ENCODE data around the gene KLF12.

The KLF12 gene

GRCh38 chr13:74103970-74104555 is 30.1 kb downstream of the KLF12 start:
- no peak for DNase-seq (ENCODE audit: low read depth)

- DNase-seq (ENCODE audit: low read depth), result no peak
Measured at GRCh38 chr13:74103196-74103595, 31.0 kb downstream of the KLF12 start.

- DNase-seq (ENCODE audit: low read depth), result no peak
Measured at GRCh38 chr13:74102691-74103090, 31.5 kb downstream of the KLF12 start.

GRCh38 chr13:74101436-74101835 is 32.8 kb downstream of the KLF12 start:
- no peak for DNase-seq (ENCODE audit: low read depth)

- no peak for DNase-seq (ENCODE audit: low read depth)
Measured at GRCh38 chr13:74098077-74098476, 36.1 kb downstream of the KLF12 start.

GRCh38 chr13:74097116-74097515 is 37.1 kb downstream of the KLF12 start:
- DNase-seq (ENCODE audit: low read depth), result no peak

- no peak for DNase-seq (ENCODE audit: low read depth)
Measured at GRCh38 chr13:74093691-74094090, 40.5 kb downstream of the KLF12 start.

- DNase-seq (ENCODE audit: low read depth), result no peak
Measured at GRCh38 chr13:74092711-74093110, 41.5 kb downstream of the KLF12 start.

GRCh38 chr13:74090869-74091605 is 43.2 kb downstream of the KLF12 start:
- no peak for DNase-seq (ENCODE audit: low read depth)

- no peak for DNase-seq (ENCODE audit: low read depth)
Measured at GRCh38 chr13:74090397-74090796, 43.8 kb downstream of the KLF12 start.

- no peak for DNase-seq (ENCODE audit: low read depth)
Measured at GRCh38 chr13:74087357-74087756, 46.8 kb downstream of the KLF12 start.
